22Rv1 (cell line): ENCODE data around the gene SIPA1L2.

Experiments used
- CTCF ChIP-seq: fragments of 450-650 bp; IDR thresholded peaks from 2 replicates; pipeline ENCODE4 v1.5.1; 2017; ENCODE audit warnings: mild to moderate bottlenecking
- ZFX ChIP-seq: fragments of 450-650 bp; IDR thresholded peaks from 2 replicates; pipeline ENCODE4 v1.6.1; 2017; ENCODE audit warnings: antibody characterized with exemption, borderline replicate concordance

- TF ChIP-seq CTCF (no peak), ZFX (no peak)
Observed at GRCh38 chr1:232589111-232589811, 40.7 kb downstream of the SIPA1L2 start.
